Measurements from ENCODE around the gene ARMCX2.
"Not testable (repeated sequence)": the region's sequence is repeated elsewhere in the genome, so short reads cannot be mapped to it uniquely, and the experiment has no call there.

The ARMCX2 gene

GRCh38 chrX:101659601-101660063, at the start of gene ARMCX2:
TSS of gene ARMCX2 (minus strand) at chrX:101659850. CDS start at chrX:101657588, 2,262 bp downstream.
- DNase-seq (ENCODE audit: insufficient read length, low spot score) = no peak
- no peak for FAIRE-seq

DNA sequence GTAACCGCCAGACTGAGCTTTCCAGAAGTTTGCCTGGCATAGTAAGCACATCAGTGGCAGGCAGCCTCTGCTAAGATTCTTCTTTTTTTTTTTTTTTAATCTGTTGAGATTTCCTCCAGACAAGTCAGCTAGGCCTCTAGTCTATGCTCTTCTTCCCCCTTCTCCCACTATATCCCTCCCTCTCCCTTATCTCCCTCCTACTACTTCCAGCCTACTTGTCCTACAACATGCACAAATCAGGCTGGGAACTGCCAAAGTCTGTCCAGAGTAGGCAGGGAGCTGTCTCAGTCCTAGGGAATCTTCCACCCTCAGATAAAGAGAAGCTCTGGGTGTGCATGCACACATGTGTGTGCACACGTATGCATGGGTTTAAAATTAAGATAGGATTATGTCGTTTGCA, 49.7 kb upstream of the ARMCX2 start:
- DNase-seq (ENCODE audit: insufficient read length, low spot score) (no peak), FAIRE-seq (no peak)

- FAIRE-seq (no peak), DNase-seq (ENCODE audit: insufficient read length, low spot score) (no peak)
Measured at GRCh38 chrX:101708163-101708562, 48.5 kb upstream of the ARMCX2 start.

DNA sequence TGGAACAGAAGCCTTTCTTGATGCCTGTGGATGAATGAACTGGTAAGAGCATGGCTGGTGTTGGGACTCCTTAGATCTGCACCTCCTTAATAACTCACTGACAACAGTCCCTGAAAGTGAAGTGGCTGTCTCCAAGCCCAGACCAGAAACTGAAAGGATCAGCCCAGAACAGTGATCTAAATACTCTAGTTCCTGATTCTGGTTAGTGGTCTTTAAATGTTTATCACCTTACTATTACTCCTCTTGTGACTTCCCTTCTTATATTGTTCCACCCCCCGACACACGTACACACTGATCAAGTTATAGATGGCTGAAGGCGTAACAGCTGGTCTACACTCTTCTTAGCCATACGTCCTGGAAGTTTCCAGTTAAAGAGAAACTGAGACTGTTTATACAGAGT, 33.8 kb upstream of the ARMCX2 start:
- FAIRE-seq = no peak
- DNase-seq (ENCODE audit: insufficient read length, low spot score) = no peak

- no peak for FAIRE-seq
- no peak for DNase-seq (ENCODE audit: insufficient read length, low spot score)
Measured at GRCh38 chrX:101691835-101692234, 32.2 kb upstream of the ARMCX2 start.

DNA sequence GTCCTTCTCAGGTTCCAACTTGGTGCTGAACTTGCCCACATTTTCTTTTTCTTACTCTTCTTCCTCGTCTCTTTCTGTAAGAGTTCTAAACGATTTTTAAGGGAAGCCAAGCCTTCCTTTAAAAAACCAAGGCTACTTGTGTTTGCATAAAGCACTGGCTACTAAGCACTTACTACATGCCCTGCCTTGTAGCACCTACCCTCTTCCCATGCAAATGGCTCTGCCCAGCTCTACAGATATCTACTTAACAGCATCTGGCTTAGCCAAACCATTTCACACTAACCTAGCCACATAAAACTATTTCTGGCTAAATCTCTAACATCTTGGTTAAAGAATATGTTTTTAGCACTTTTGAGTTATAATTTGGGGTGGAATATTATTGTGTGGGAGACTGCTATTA, 26.9 kb upstream of the ARMCX2 start:
- DNase-seq (ENCODE audit: insufficient read length, low spot score) = no peak
- FAIRE-seq = no peak

DNA sequence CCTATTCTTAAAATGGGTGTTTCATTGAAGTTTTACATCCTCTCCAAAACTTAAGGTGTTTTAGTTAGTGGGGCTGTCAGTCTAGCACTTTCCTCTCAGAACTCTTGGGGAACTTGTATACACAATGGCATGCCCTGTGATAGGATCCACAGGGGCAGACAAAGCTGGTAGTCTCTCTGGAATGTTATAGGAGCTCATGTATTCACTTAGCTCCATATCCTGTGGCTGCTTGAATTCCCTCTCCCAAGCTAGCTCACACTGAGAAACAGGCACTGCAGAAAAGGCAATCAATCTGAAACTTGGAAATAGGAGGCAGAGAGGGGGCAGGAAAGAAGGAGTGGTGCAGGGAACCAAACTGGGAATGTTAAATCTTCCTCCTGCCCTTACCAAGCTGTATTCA, 26.3 kb upstream of the ARMCX2 start:
- DNase-seq (ENCODE audit: insufficient read length, low spot score) (no peak), FAIRE-seq (no peak)

GRCh38 chrX:101682723-101683122, 23.1 kb upstream of the ARMCX2 start:
- no peak for FAIRE-seq
- DNase-seq (ENCODE audit: insufficient read length, low spot score) = no peak

- DNase-seq (ENCODE audit: insufficient read length, low spot score) (no peak), FAIRE-seq (no peak)
Measured at GRCh38 chrX:101677028-101677427, 17.4 kb upstream of the ARMCX2 start.

GRCh38 chrX:101676571-101676970, 16.9 kb upstream of the ARMCX2 start:
- no peak for DNase-seq (ENCODE audit: insufficient read length, low spot score)
- FAIRE-seq = no peak

- DNase-seq (ENCODE audit: insufficient read length, low spot score) (no peak), FAIRE-seq (no peak)
Measured at GRCh38 chrX:101668143-101668542, 8.5 kb upstream of the ARMCX2 start.

DNA sequence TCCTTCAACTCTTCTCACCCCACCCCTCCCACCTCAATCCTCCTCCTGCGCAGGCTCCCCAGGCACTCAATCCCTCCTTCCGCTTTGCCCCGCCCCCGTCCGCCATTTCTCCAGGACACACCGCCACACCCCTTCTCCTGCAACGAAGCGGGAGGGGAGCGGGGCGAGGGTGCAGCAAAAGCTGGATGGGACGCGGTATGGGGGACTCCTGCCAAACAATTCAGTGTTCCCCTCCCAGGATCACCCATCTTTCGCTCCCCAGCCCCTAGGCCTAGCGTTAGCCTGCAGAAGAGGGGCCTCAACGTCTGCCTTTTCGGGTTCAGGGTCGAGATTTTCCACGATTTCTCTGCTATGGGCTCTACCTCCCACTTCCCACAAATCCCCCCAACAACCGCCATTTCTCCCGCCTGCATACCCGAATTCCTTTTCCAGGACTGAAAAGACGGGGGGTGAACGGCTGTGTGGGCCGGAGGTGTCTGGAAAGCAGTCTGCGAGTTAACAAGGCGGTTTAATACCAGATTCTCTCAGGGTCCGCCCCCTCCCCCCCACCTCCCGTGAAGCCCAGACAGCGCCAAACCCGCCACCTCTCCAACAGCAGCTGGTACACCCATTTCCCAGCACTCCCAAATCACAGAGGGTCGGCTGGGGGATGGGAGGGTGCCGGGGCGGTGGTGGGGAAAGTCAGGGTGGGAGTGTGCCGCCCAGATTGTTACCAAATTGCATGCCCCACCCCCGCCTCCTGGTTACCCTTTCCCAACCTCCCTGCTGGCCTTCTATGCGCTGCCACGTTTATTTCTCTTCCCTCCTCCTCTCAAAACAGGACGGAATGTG, 774 bp downstream of the ARMCX2 start:
- DNase-seq (ENCODE audit: insufficient read length, low spot score) = no peak
- no peak for FAIRE-seq

DNA sequence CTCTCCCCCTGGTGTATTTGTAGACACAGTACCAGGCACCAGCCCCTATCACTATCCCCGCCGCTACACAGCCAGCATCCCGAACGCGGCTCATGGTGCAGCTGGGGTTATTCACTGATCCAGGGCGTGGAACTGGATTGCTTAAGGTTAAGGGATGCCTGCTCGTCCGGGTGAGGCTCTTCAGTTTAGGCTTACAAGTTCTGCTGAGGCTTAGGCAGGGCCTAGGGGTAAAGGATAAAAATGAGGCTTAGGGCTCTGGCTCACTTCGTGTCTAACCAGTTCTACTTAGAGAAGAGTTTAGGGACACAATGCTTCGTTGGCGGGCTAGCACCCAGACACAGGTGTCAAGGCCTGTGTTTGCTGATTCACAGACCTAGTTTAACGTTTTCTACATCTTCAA, 2.2 kb downstream of the ARMCX2 start:
- DNase-seq (ENCODE audit: insufficient read length, low spot score) = no peak
- no peak for FAIRE-seq

DNA sequence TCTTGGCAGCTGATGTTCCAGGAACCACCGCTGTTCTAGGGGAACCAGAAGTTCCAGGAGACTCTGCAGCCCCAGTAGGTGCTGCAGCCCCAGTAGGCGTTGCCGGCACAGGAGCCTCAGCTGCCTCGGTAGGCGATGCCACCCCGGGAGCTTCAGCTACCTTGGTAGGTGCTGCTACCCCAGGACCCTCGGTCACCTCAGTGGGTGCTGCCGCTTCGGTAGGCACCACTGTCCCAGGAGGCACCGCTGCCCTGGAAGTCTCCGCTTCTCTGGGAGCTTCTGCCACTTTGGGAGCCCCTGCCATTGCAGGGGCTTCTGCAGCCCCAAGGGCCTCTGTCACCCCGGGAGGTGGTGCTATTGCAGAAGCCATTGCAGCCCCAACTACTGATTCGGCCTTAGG, 2.8 kb downstream of the ARMCX2 start:
- DNase-seq (ENCODE audit: insufficient read length, low spot score) (no peak), FAIRE-seq (no peak)

DNA sequence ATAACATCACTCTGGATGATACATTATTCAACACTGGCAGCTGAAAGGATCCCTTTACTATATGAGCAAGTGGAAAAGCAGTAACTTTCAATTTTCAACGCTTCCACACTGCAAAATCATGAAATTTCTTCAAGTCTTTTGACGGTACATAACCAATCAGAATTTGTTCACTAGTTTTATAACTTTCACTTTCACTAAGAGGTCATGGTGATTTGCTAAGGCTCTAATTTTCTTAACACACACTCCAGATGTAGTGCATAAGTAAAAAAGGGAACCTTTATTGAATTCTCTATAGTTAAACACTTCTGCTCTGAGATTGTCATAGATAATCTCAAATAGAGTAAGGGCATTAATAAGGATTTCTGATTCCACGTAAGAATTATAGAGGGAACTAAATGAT, 4.1 kb downstream of the ARMCX2 start:
- FAIRE-seq (no peak), DNase-seq (ENCODE audit: insufficient read length, low spot score) (no peak)

DNA sequence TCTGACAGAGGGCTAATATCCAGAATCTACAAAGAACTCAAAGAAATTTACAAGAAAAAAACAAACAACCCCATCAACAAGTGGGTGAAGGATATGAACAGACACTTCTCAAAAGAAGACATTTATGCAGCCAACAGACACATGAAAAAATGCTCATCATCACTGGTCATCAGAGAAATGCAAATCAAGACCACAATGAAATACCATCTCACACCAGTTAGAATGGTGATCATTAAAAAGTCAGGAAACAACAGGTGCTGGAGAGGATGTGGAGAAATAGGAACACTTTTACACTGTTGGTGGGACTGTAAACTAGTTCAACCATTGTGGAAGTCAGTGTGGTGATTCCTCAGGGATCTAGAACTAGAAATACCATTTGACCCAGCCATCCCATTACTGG, 11.9 kb downstream of the ARMCX2 start:
- not testable (repeated sequence) for FAIRE-seq; DNase-seq (ENCODE audit: insufficient read length, low spot score)

DNA sequence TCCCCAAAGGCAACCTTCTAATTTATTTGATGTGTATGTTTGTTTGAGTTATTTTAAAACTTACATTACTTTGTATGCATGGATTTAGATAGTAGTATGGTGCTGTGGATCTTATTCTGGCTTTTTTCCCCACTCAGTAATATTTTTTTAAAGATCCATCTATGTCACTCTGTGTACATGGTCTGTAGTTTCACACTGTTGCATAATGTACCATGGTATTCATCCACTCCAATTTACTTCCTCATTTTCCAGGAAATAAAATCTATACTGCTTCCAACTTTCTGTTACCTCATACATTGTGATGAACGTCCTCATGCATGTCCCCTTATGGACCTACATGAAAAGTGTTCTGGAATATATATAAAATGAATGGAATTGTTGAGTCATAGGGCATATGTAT, 17.6 kb downstream of the ARMCX2 start:
- no peak for FAIRE-seq
- no peak for DNase-seq (ENCODE audit: insufficient read length, low spot score)

DNA sequence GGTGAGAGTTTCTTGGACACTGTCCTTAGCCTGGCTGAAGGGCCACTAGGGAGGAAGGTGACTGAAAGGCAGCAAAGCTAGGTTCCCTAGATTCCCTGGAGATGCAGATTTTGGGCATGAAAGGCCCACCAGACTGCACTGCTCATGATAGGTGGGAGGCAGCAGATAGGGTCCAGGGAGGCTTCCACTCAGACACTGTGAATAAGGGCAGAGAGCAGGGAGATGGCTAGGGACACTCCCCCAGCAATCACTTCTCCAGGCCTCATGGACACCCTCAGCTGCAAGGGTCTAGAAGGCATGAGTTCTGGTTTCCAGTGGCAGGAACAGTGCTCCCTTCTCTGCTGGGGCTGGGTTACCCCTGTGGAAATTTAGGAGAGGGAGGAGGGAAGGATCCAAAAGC, 20.1 kb downstream of the ARMCX2 start:
- no peak for FAIRE-seq
- no peak for DNase-seq (ENCODE audit: insufficient read length, low spot score)

GRCh38 chrX:101619364-101619763, 40.3 kb downstream of the ARMCX2 start:
- DNase-seq (ENCODE audit: insufficient read length, low spot score) = no peak
- FAIRE-seq = no peak

GRCh38 chrX:101617211-101618191, 42.1 kb downstream of the ARMCX2 start, which contains the start of gene ARMCX6:
TSS of gene ARMCX6 (minus strand) at chrX:101618000. CDS start at chrX:101616620, 1,380 bp downstream.
- DNase-seq (ENCODE audit: insufficient read length, low spot score) = peak; percentile 31
- no peak for FAIRE-seq

GRCh38 chrX:101605728-101606127, 53.9 kb downstream of the ARMCX2 start:
- DNase-seq (ENCODE audit: insufficient read length, low spot score) = no peak
- FAIRE-seq = no peak

Data from HTR-8/SVneo (cell line).